GM23338 (cell line): Measurements from ENCODE around the gene KRTAP10-12. TPM values are rescaled to one million over a fixed set of nuclear protein-coding genes. Genes with fewer than 3 reads are reported as not detected.
A peak's percentile ranks its signal among the peaks of the same experiment; 100 is the strongest.

Experiments used
- ATAC-seq: fragments of 200-7000 bp; cut with Tn5 transposase; 3 replicates; pipeline ENCODE4 v1.9.1; 2020
- DNase-seq: peaks from one replicate; pipeline ENCODE4 v3.0.0-alpha.2; 2015; ENCODE audit warnings: low spot score
- H2AFZ ChIP-seq: fragments of 200-600 bp; sonication (generic); 2 replicates; pipeline ENCODE4 v1.8.0; 2016; ENCODE audit warnings: antibody characterized with exemption, mild to moderate bottlenecking, moderate library complexity
- H3F3A ChIP-seq: fragments of 200-600 bp; sonication (generic); replicated peaks from 2 replicates; pipeline ENCODE4 v1.8.0; 2017; ENCODE audit warnings: antibody characterized with exemption, mixed run types, low read depth
- H3K27ac ChIP-seq: fragments of 200-600 bp; sonication (generic); 2 replicates; pipeline ENCODE4 v1.6.1; 2016; ENCODE audit warnings: low read depth
- H3K27me3 ChIP-seq: fragments of 200-600 bp; sonication (generic); 2 replicates; pipeline ENCODE4 v1.8.0; 2016; ENCODE audit warnings: mild to moderate bottlenecking, mixed run types, moderate library complexity; ENCODE audit not compliant: insufficient read depth
- H3K36me3 ChIP-seq: fragments of 200-600 bp; sonication (generic); 2 replicates; pipeline ENCODE4 v1.8.0; 2016; ENCODE audit warnings: mild to moderate bottlenecking; ENCODE audit not compliant: insufficient read depth
- H3K4me1 ChIP-seq: fragments of 200-600 bp; sonication (generic); 2 replicates; pipeline ENCODE4 v1.8.0; 2016; ENCODE audit warnings: mild to moderate bottlenecking, moderate library complexity; ENCODE audit not compliant: insufficient read depth
- H3K4me2 ChIP-seq: fragments of 200-600 bp; sonication (generic); 2 replicates; pipeline ENCODE4 v1.7.1; 2017; ENCODE audit warnings: mixed run types
- H3K4me3 ChIP-seq: fragments of 200-600 bp; sonication (generic); 2 replicates; pipeline ENCODE4 v1.6.1; 2016; ENCODE audit warnings: mixed run types
- H3K79me2 ChIP-seq: fragments of 200-600 bp; sonication (generic); replicated peaks from 2 replicates; pipeline ENCODE4 v1.8.0; 2017; ENCODE audit warnings: mild to moderate bottlenecking; ENCODE audit not compliant: insufficient read depth
- H3K9me2 ChIP-seq: fragments of 200-600 bp; sonication (generic); 2 replicates; pipeline ENCODE4 v1.8.0; 2017; ENCODE audit not compliant: insufficient read depth
- H4K20me1 ChIP-seq: fragments of 200-600 bp; sonication (generic); replicated peaks from 2 replicates; pipeline ENCODE4 v1.8.0; 2017; ENCODE audit warnings: mild to moderate bottlenecking; ENCODE audit not compliant: insufficient read depth
- H3K27ac Mint-ChIP-seq: 2 replicates; pipeline ENCODE4 v1.8.0; 2020; ENCODE audit warnings: inconsistent platforms, mild to moderate bottlenecking, moderate library complexity, mixed read lengths
- H3K27me3 Mint-ChIP-seq: 3 replicates; pipeline ENCODE4 v1.8.0; 2022; ENCODE audit warnings: low read depth, mild to moderate bottlenecking, moderate library complexity, mixed read lengths, inconsistent platforms; ENCODE audit not compliant: insufficient read depth, poor library complexity
- H3K36me3 Mint-ChIP-seq: 3 replicates; pipeline ENCODE4 v1.8.0; 2021; ENCODE audit warnings: low read depth, mild to moderate bottlenecking, inconsistent platforms, moderate library complexity, mixed read lengths
- H3K4me1 Mint-ChIP-seq: 3 replicates; pipeline ENCODE4 v1.8.0; 2020; ENCODE audit warnings: mild to moderate bottlenecking, inconsistent platforms, mixed read lengths
- H3K4me3 Mint-ChIP-seq: 3 replicates; pipeline ENCODE4 v1.8.0; 2021; ENCODE audit warnings: moderate library complexity, mild to moderate bottlenecking, inconsistent platforms, mixed read lengths
- H3K9me3 Mint-ChIP-seq: 3 replicates; pipeline ENCODE4 v1.8.0; 2020; ENCODE audit warnings: moderate library complexity, mild to moderate bottlenecking, inconsistent platforms, mixed read lengths
- CREB1 ChIP-seq: fragments of 250-450 bp; sonication (Bioruptor Pico); IDR thresholded peaks from 2 replicates; pipeline ENCODE4 v1.5.0; 2020; ENCODE audit warnings: low read depth, mild to moderate bottlenecking, moderate library complexity
- CTCF ChIP-seq, 2 experiments: fragments of 200-600 bp in 1 of 2; sonication (generic) in 1 of 2; conservative IDR thresholded peaks; 2 replicates each; pipeline versions ENCODE4 v1.5.1 to v1.6.1; 2016 to 2017; ENCODE audit warnings: antibody characterized with exemption in 2 of 2, low read depth in 2 of 2, mild to moderate bottlenecking in 2 of 2, moderate library complexity in 1 of 2
- ETS1 ChIP-seq: IDR thresholded peaks from 2 replicates; pipeline ENCODE4 v1.6.1; 2016; ENCODE audit warnings: antibody characterized with exemption
- EZH2 ChIP-seq: fragments of 200-600 bp; sonication (generic); IDR thresholded peaks from one replicate; pipeline ENCODE4 v1.8.0; 2017; ENCODE audit warnings: antibody characterized with exemption, mild to moderate bottlenecking, low read depth; ENCODE audit not compliant: unreplicated experiment
- EZH2phosphoT487 ChIP-seq: fragments of 200-600 bp; sonication (generic); IDR thresholded peaks from one replicate; pipeline ENCODE4 v1.8.1; 2018; ENCODE audit warnings: antibody characterized with exemption; ENCODE audit not compliant: unreplicated experiment
- JUNB ChIP-seq: IDR thresholded peaks from one replicate; pipeline ENCODE4 v1.6.1; 2016; ENCODE audit warnings: antibody characterized with exemption; ENCODE audit not compliant: unreplicated experiment
- NANOG ChIP-seq: IDR thresholded peaks from 2 replicates; pipeline ENCODE4 v1.6.1; 2016; ENCODE audit warnings: antibody characterized with exemption, borderline replicate concordance
- POLR2AphosphoS5 ChIP-seq: IDR thresholded peaks from 2 replicates; pipeline ENCODE4 v1.6.1; 2016; ENCODE audit warnings: antibody characterized with exemption, low read depth
- STAT1 ChIP-seq: IDR thresholded peaks from one replicate; pipeline ENCODE4 v1.6.1; 2016; ENCODE audit warnings: antibody characterized with exemption; ENCODE audit not compliant: unreplicated experiment
- ZNF114 ChIP-seq: fragments of 250-450 bp; sonication (Bioruptor Pico); IDR thresholded peaks from 2 replicates; pipeline ENCODE4 v1.5.0; 2020; ENCODE audit warnings: mild to moderate bottlenecking, moderate library complexity
- ZNF331 ChIP-seq: fragments of 250-450 bp; sonication (Bioruptor Pico); IDR thresholded peaks from 2 replicates; pipeline ENCODE4 v1.5.0; 2020; ENCODE audit warnings: low read depth, mild to moderate bottlenecking, moderate library complexity
- polyA plus RNA-seq: library from polyadenylated mRNA; unstranded; fragments of >200 nt; fragmentation: Nextera tagmentation; extraction: Ambion mirVana; gene quantifications from 2 replicates; pipeline ENCODE4 v1.2.1, GENCODE V29; 2016
- total RNA-seq: library from RNA; depleted of rRNA; stranded (reverse); fragments of >200 nt; shearing (Covaris generic); gene quantifications from 2 replicates; pipeline ENCODE4 v1.2.3, GENCODE V29; 2014
- TF ChIP-seq, protein P1 (sequence below): IDR thresholded peaks from one replicate; pipeline ENCODE4 v1.6.1; 2018; ENCODE audit warnings: antibody characterized with exemption; ENCODE audit not compliant: unreplicated experiment
- TF ChIP-seq, protein P2 (sequence below): fragments of 250-450 bp; sonication (Bioruptor Pico); IDR thresholded peaks from 2 replicates; pipeline ENCODE4 v1.5.0; 2020; ENCODE audit warnings: mild to moderate bottlenecking, moderate library complexity

The KRTAP10-12 gene
- total and polyA plus RNA-seq, 2 experiments from 2014 or later = not detected

GRCh38 chr21:44712203-44713028, 15.4 kb downstream of the KRTAP10-12 start:
- Mint-ChIP-seq H3K4me1 (peaks cover 52% of the 10 kb centered on the region), H3K9me3 (no peaks in the 10 kb centered on the region), H3K27ac (no peak overlapping the region), H3K4me3 (peak overlapping the region; percentile 62), H3K27me3 (peaks cover 70% of the 10 kb centered on the region), H3K36me3 (no peaks in the 10 kb centered on the region)
- H3K4me1 ChIP-seq = peaks cover 54% of the 10 kb centered on the region
- ATAC-seq (peak; percentile 1; the same call in 1 of the 3 replicates), DNase-seq (peak; percentile 60)
- H3K9me2 ChIP-seq = 0 out of 2 replicates have a peak, but pooled peaks cover 3% of the 10 kb centered on the region
- H3K79me2 ChIP-seq = no peaks in the 10 kb centered on the region
- peak overlapping the region; percentile 81; the same call in 1 of the 2 replicates for H2AFZ ChIP-seq
- peaks cover 21% of the 10 kb centered on the region for H3F3A ChIP-seq
- TF ChIP-seq ZNF114 (CRISPR knock-in tag) = no peak
- TF ChIP-seq POLR2AphosphoS5 = no peak
- TF ChIP-seq JUNB = no peak
- TF ChIP-seq CTCF (conservative IDR thresholded peaks at IDR 0.05; ENCODE audit: low read depth in 2 of 2) = no peak
- no peak for TF ChIP-seq STAT1
- no peak for TF ChIP-seq ZNF331 (CRISPR knock-in tag)
- TF ChIP-seq EZH2phosphoT487 = no peak
- no peak for TF ChIP-seq ETS1
- TF ChIP-seq, protein P1, sequence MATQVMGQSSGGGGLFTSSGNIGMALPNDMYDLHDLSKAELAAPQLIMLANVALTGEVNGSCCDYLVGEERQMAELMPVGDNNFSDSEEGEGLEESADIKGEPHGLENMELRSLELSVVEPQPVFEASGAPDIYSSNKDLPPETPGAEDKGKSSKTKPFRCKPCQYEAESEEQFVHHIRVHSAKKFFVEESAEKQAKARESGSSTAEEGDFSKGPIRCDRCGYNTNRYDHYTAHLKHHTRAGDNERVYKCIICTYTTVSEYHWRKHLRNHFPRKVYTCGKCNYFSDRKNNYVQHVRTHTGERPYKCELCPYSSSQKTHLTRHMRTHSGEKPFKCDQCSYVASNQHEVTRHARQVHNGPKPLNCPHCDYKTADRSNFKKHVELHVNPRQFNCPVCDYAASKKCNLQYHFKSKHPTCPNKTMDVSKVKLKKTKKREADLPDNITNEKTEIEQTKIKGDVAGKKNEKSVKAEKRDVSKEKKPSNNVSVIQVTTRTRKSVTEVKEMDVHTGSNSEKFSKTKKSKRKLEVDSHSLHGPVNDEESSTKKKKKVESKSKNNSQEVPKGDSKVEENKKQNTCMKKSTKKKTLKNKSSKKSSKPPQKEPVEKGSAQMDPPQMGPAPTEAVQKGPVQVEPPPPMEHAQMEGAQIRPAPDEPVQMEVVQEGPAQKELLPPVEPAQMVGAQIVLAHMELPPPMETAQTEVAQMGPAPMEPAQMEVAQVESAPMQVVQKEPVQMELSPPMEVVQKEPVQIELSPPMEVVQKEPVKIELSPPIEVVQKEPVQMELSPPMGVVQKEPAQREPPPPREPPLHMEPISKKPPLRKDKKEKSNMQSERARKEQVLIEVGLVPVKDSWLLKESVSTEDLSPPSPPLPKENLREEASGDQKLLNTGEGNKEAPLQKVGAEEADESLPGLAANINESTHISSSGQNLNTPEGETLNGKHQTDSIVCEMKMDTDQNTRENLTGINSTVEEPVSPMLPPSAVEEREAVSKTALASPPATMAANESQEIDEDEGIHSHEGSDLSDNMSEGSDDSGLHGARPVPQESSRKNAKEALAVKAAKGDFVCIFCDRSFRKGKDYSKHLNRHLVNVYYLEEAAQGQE = no peak
- no peak for TF ChIP-seq EZH2
- no peak for TF ChIP-seq CREB1 (CRISPR knock-in tag)
- TF ChIP-seq NANOG = no peak
- TF ChIP-seq, protein P2, sequence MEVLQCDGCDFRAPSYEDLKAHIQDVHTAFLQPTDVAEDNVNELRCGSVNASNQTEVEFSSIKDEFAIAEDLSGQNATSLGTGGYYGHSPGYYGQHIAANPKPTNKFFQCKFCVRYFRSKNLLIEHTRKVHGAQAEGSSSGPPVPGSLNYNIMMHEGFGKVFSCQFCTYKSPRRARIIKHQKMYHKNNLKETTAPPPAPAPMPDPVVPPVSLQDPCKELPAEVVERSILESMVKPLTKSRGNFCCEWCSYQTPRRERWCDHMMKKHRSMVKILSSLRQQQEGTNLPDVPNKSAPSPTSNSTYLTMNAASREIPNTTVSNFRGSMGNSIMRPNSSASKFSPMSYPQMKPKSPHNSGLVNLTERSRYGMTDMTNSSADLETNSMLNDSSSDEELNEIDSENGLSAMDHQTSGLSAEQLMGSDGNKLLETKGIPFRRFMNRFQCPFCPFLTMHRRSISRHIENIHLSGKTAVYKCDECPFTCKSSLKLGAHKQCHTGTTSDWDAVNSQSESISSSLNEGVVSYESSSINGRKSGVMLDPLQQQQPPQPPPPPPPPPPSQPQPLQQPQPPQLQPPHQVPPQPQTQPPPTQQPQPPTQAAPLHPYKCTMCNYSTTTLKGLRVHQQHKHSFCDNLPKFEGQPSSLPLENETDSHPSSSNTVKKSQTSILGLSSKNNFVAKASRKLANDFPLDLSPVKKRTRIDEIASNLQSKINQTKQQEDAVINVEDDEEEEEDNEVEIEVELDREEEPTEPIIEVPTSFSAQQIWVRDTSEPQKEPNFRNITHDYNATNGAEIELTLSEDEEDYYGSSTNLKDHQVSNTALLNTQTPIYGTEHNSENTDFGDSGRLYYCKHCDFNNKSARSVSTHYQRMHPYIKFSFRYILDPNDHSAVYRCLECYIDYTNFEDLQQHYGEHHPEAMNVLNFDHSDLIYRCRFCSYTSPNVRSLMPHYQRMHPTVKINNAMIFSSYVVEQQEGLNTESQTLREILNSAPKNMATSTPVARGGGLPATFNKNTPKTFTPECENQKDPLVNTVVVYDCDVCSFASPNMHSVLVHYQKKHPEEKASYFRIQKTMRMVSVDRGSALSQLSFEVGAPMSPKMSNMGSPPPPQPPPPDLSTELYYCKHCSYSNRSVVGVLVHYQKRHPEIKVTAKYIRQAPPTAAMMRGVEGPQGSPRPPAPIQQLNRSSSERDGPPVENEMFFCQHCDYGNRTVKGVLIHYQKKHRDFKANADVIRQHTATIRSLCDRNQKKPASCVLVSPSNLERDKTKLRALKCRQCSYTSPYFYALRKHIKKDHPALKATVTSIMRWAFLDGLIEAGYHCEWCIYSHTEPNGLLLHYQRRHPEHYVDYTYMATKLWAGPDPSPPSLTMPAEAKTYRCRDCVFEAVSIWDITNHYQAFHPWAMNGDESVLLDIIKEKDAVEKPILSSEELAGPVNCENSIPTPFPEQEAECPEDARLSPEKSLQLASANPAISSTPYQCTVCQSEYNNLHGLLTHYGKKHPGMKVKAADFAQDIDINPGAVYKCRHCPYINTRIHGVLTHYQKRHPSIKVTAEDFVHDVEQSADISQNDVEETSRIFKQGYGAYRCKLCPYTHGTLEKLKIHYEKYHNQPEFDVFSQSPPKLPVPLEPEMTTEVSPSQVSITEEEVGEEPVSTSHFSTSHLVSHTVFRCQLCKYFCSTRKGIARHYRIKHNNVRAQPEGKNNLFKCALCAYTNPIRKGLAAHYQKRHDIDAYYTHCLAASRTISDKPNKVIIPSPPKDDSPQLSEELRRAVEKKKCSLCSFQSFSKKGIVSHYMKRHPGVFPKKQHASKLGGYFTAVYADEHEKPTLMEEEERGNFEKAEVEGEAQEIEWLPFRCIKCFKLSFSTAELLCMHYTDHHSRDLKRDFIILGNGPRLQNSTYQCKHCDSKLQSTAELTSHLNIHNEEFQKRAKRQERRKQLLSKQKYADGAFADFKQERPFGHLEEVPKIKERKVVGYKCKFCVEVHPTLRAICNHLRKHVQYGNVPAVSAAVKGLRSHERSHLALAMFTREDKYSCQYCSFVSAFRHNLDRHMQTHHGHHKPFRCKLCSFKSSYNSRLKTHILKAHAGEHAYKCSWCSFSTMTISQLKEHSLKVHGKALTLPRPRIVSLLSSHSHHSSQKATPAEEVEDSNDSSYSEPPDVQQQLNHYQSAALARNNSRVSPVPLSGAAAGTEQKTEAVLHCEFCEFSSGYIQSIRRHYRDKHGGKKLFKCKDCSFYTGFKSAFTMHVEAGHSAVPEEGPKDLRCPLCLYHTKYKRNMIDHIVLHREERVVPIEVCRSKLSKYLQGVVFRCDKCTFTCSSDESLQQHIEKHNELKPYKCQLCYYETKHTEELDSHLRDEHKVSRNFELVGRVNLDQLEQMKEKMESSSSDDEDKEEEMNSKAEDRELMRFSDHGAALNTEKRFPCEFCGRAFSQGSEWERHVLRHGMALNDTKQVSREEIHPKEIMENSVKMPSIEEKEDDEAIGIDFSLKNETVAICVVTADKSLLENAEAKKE (CRISPR knock-in tag) = no peak
- H3K4me2 ChIP-seq = peak overlapping the region; percentile 95
- peaks cover 78% of the 10 kb centered on the region for H3K27me3 ChIP-seq
- peak overlapping the region; percentile 71 for H3K4me3 ChIP-seq
- H4K20me1 ChIP-seq = no peaks in the 10 kb centered on the region
- no peak overlapping the region for H3K27ac ChIP-seq
- H3K36me3 ChIP-seq = no peaks in the 10 kb centered on the region
